22Rv1 (cell line): ENCODE data around the gene FGGY.

ENCODE experiments used
- CTCF ChIP-seq: fragments of 450-650 bp; IDR thresholded peaks from 2 replicates; pipeline ENCODE4 v1.5.1; 2017; ENCODE audit warnings: mild to moderate bottlenecking
- ZFX ChIP-seq: fragments of 450-650 bp; IDR thresholded peaks from 2 replicates; pipeline ENCODE4 v1.6.1; 2017; ENCODE audit warnings: antibody characterized with exemption, borderline replicate concordance

GRCh38 chr1:59680044-59680443, 383.1 kb downstream of the FGGY start:
- TF ChIP-seq CTCF (no peak), ZFX (no peak)
